ENCODE data around the gene ASCC1. TPM values are rescaled to one million over a fixed set of nuclear protein-coding genes. Genes with fewer than 3 reads are reported as not detected.

Gene ASCC1
- total and polyA plus RNA-seq, 2 donors (not counting 3 experiments of a cell fraction or from before 2014, with no cell fraction given) = 16.0 to 24.9 TPM

DNA sequence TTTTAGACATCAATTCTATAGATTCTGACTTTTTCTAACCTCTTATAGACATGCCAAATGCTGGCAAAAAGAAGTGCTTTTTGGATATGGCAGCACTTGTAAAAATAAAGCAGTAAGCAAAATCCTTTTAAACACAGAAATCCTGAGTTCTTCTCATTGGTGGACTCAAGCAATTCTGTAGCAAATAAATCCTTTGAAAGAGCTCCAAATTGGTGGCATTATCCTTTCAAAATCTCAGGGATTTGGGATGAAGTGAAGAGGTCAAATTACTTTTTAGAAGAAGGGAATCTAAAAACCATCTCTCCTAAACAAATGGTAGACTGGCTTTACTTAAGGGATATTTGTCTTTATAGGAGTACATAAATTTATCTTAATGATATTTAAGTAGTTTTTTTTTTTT is 17.5 kb upstream of the ASCC1 start:
- intact Hi-C loops (cut with micrococcal nuclease) (no loop called here), dilution Hi-C loops (cut with MboI; ENCODE audit: extremely low pct_ligation_motif_present, low sequenced_read_pairs) (no loop called here)
- Histone ChIP-seq H3K36me3 (ENCODE audit: control insufficient read depth in 2 of 2, extremely low read depth in 1 of 2, insufficient read depth in 2 of 2, low read length in 2 of 2) (peaks cover 0 to 5% of the 10 kb centered on the region in 2 experiments), H3K9me3 (replicated peaks; ENCODE audit: control insufficient read depth, insufficient read depth, low read length) (no peaks in the 10 kb centered on the region), H3K4me2 (ENCODE audit: insufficient read depth, low read length) (no peak overlapping the region), H3K27me3 (ENCODE audit: control insufficient read depth in 2 of 2, insufficient read depth in 2 of 2, low read length in 2 of 2) (no peaks in the 10 kb centered on the region), H3K9ac (replicated peaks; ENCODE audit: extremely low read depth, insufficient read depth, low read length) (no peak overlapping the region), H3K9me1 (replicated peaks; ENCODE audit: control insufficient read depth, extremely low read depth, insufficient read depth, low read length) (no peaks in the 10 kb centered on the region), H3K79me2 (ENCODE audit: control insufficient read depth, insufficient read depth, low read length) (no peaks in the 10 kb centered on the region), H4K20me1 (replicated peaks; ENCODE audit: control insufficient read depth, extremely low read depth, insufficient read depth, low read length) (no peaks in the 10 kb centered on the region), H3K4me3 (replicated peaks in 1 of 3; ENCODE audit: insufficient read depth in 1 of 3, low read depth in 1 of 3, low read length in 3 of 3) (no peak overlapping the region), H3K27ac (ENCODE audit: insufficient read depth, low read depth, low read length) (no peak overlapping the region), H2AFZ (ENCODE audit: low read depth, low read length) (no peak overlapping the region), H3K4me1 (ENCODE audit: control insufficient read depth, extremely low read depth, insufficient read depth, low read length) (no peaks in the 10 kb centered on the region)
- TF ChIP-seq JUN (IDR thresholded peaks at IDR 0.05; ENCODE audit: borderline replicate concordance, insufficient read depth, insufficient read length, low read depth) (no peak), POLR2A (IDR thresholded peaks at IDR 0.05; ENCODE audit: low read depth, low read length) (no peak), FOS (IDR thresholded peaks at IDR 0.05; ENCODE audit: borderline replicate concordance, insufficient read depth, low read length) (no peak), MYC (IDR thresholded peaks at IDR 0.05; ENCODE audit: low read depth, low read length) (no peak), EZH2 (IDR thresholded peaks at IDR 0.05; ENCODE audit: borderline replicate concordance, low read depth, low read length, severe bottlenecking) (no peak), GATA2 (IDR thresholded peaks at IDR 0.05; ENCODE audit: insufficient read depth, insufficient read length, low read depth, low read length) (no peak), POLR2AphosphoS5 (IDR thresholded peaks at IDR 0.05; ENCODE audit: insufficient read depth, low read depth, low read length) (no peak)
- TF ChIP-seq, protein P1, sequence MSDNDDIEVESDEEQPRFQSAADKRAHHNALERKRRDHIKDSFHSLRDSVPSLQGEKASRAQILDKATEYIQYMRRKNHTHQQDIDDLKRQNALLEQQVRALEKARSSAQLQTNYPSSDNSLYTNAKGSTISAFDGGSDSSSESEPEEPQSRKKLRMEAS (IDR thresholded peaks at IDR 0.05; ENCODE audit: insufficient read depth, insufficient read length) = no peak
- TF ChIP-seq, protein P2, sequence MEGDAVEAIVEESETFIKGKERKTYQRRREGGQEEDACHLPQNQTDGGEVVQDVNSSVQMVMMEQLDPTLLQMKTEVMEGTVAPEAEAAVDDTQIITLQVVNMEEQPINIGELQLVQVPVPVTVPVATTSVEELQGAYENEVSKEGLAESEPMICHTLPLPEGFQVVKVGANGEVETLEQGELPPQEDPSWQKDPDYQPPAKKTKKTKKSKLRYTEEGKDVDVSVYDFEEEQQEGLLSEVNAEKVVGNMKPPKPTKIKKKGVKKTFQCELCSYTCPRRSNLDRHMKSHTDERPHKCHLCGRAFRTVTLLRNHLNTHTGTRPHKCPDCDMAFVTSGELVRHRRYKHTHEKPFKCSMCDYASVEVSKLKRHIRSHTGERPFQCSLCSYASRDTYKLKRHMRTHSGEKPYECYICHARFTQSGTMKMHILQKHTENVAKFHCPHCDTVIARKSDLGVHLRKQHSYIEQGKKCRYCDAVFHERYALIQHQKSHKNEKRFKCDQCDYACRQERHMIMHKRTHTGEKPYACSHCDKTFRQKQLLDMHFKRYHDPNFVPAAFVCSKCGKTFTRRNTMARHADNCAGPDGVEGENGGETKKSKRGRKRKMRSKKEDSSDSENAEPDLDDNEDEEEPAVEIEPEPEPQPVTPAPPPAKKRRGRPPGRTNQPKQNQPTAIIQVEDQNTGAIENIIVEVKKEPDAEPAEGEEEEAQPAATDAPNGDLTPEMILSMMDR (IDR thresholded peaks at IDR 0.05; ENCODE audit: extremely low read depth in 1 of 2, insufficient read depth in 1 of 2, low read depth in 1 of 2, low read length in 2 of 2) = no peak
- ChIA-PET POLR2A (no interaction called here), CTCF (interaction anchor here (1.4 kb wide), 1 partner anchor 107 kb away, joined by 3 read pairs; no protein-coding TSS in a partner anchor)
- no peak for FAIRE-seq
- BruUV-seq (replicated peaks) = no TSS peak
- DNase-seq (ENCODE audit: low read depth, low spot score) = no peak
